A549 (cell line): ENCODE results near the gene TFEB.

Source experiments
- CEBPB ChIP-seq, 2 experiments: fragments of >200 bp in 1 of 2; sonication (Bioruptor Twin) in 1 of 2; formaldehyde crosslinking in 1 of 2; IDR thresholded peaks; 2 replicates each; pipeline ENCODE4 v1.6.1; 2012 to 2016
- CHD4 ChIP-seq: fragments of 200-600 bp; sonication (generic); IDR thresholded peaks from 2 replicates; pipeline ENCODE4 v1.6.1; 2016; ENCODE audit warnings: antibody characterized with exemption, mild to moderate bottlenecking, borderline replicate concordance
- POLR2A ChIP-seq: IDR thresholded peaks from 2 replicates; pipeline ENCODE4 v1.6.1; 2012; ENCODE audit warnings: mild to moderate bottlenecking, low read length
- TF ChIP-seq, protein P1 (sequence below): fragments of >200 bp; sonication (Bioruptor Twin); formaldehyde crosslinking; IDR thresholded peaks from 3 replicates; pipeline ENCODE4 v1.5.1; 2016
- TF ChIP-seq, protein P2 (sequence below): IDR thresholded peaks from 2 replicates; pipeline ENCODE4 v1.6.1; 2012
- TF ChIP-seq, protein P3 (sequence below): fragments of >200 bp; sonication (Bioruptor Twin); formaldehyde crosslinking; IDR thresholded peaks from 3 replicates; pipeline ENCODE4 v1.6.1; 2016

DNA sequence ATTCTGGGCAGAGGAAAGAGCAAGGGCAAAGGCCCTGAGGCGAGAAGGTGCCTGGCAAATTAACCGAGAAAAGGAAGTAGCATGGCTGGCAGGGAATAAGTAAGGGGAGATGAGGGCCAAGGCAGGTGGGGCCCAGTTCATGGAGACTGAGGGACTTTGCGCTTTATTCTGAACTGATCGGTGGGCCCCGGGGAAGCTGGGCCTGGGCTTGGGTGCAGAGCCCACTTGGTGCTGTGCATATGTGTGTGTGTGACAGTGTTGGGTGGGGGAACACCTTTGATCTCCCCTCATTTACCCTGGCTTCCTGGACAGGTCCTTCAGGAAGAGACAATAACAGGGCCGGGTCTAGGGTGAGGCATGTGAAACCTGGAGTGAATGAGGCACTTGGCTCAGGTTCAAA lies 100.0 kb downstream of the TFEB start:
- TF ChIP-seq, protein P1, sequence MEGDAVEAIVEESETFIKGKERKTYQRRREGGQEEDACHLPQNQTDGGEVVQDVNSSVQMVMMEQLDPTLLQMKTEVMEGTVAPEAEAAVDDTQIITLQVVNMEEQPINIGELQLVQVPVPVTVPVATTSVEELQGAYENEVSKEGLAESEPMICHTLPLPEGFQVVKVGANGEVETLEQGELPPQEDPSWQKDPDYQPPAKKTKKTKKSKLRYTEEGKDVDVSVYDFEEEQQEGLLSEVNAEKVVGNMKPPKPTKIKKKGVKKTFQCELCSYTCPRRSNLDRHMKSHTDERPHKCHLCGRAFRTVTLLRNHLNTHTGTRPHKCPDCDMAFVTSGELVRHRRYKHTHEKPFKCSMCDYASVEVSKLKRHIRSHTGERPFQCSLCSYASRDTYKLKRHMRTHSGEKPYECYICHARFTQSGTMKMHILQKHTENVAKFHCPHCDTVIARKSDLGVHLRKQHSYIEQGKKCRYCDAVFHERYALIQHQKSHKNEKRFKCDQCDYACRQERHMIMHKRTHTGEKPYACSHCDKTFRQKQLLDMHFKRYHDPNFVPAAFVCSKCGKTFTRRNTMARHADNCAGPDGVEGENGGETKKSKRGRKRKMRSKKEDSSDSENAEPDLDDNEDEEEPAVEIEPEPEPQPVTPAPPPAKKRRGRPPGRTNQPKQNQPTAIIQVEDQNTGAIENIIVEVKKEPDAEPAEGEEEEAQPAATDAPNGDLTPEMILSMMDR = no peak
- TF ChIP-seq, protein P2, sequence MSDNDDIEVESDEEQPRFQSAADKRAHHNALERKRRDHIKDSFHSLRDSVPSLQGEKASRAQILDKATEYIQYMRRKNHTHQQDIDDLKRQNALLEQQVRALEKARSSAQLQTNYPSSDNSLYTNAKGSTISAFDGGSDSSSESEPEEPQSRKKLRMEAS = no peak
- TF ChIP-seq, protein P3, sequence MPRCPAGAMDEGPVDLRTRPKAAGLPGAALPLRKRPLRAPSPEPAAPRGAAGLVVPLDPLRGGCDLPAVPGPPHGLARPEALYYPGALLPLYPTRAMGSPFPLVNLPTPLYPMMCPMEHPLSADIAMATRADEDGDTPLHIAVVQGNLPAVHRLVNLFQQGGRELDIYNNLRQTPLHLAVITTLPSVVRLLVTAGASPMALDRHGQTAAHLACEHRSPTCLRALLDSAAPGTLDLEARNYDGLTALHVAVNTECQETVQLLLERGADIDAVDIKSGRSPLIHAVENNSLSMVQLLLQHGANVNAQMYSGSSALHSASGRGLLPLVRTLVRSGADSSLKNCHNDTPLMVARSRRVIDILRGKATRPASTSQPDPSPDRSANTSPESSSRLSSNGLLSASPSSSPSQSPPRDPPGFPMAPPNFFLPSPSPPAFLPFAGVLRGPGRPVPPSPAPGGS = no peak
- TF ChIP-seq CHD4 = no peak
- TF ChIP-seq POLR2A = no peak
- TF ChIP-seq CEBPB (IDR thresholded peaks at IDR 0.05) = no peak
